Lower leg skin (tissue), 3 donors: ENCODE data around the gene CFAP221.

Experiments used
- POLR2A ChIP-seq, 2 donors: fragments of 450-650 bp; IDR thresholded peaks; one replicate each; pipeline ENCODE4 v1.6.1; 2016 to 2017; ENCODE audit warnings: antibody characterized with exemption in 2 of 2, mild to moderate bottlenecking in 1 of 2, moderate library complexity in 1 of 2
- TF ChIP-seq, protein P1 (sequence below), 3 donors: fragments of 450-650 bp; IDR thresholded peaks; one replicate each; pipeline ENCODE4 v1.5.1; 2016; ENCODE audit warnings: antibody characterized with exemption in 3 of 3, mild to moderate bottlenecking in 3 of 3, moderate library complexity in 2 of 3

- TF ChIP-seq, protein P1, sequence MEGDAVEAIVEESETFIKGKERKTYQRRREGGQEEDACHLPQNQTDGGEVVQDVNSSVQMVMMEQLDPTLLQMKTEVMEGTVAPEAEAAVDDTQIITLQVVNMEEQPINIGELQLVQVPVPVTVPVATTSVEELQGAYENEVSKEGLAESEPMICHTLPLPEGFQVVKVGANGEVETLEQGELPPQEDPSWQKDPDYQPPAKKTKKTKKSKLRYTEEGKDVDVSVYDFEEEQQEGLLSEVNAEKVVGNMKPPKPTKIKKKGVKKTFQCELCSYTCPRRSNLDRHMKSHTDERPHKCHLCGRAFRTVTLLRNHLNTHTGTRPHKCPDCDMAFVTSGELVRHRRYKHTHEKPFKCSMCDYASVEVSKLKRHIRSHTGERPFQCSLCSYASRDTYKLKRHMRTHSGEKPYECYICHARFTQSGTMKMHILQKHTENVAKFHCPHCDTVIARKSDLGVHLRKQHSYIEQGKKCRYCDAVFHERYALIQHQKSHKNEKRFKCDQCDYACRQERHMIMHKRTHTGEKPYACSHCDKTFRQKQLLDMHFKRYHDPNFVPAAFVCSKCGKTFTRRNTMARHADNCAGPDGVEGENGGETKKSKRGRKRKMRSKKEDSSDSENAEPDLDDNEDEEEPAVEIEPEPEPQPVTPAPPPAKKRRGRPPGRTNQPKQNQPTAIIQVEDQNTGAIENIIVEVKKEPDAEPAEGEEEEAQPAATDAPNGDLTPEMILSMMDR (IDR thresholded peaks at IDR 0.05), result no peak
- no peak for TF ChIP-seq POLR2A (IDR thresholded peaks at IDR 0.05)
These were observed 137.6 kb downstream of the CFAP221 start for GRCh38 chr2:119681868-119682220.
